Mesenchymal stem cell (in vitro differentiated cells and primary cell): ENCODE measurements around the gene SCGB1A1.

ENCODE experiments used
- DNase-seq: peaks from one replicate; pipeline ENCODE4 v3.0.0-alpha.2; 2013
- H2AFZ ChIP-seq: one replicate; pipeline ENCODE4 v1.6.1; 2013; ENCODE audit warnings: low read depth, mild to moderate bottlenecking, control low read depth, inconsistent platforms, low read length, moderate library complexity
- H2AK5ac ChIP-seq: 2 replicates; pipeline ENCODE4 v1.6.1; 2013; ENCODE audit warnings: low read length, moderate library complexity, mild to moderate bottlenecking, inconsistent platforms; ENCODE audit not compliant: severe bottlenecking
- H2BK120ac ChIP-seq: one replicate; pipeline ENCODE4 v1.6.1; 2013; ENCODE audit warnings: low read depth, mild to moderate bottlenecking, inconsistent platforms, low read length, moderate library complexity
- H2BK12ac ChIP-seq, 2 experiments: one replicate each; pipeline ENCODE4 v1.6.1; 2013; ENCODE audit warnings: inconsistent platforms in 2 of 2, low read length in 2 of 2, mild to moderate bottlenecking in 2 of 2, moderate library complexity in 2 of 2, control low read depth in 1 of 2
- H2BK15ac ChIP-seq: one replicate; pipeline ENCODE4 v1.6.1; 2013; ENCODE audit warnings: mild to moderate bottlenecking, low read depth, inconsistent platforms; ENCODE audit not compliant: poor library complexity, severe bottlenecking
- H2BK5ac ChIP-seq: 2 replicates; pipeline ENCODE4 v1.6.1; 2013; ENCODE audit warnings: low read depth, mild to moderate bottlenecking, low read length, control low read depth, inconsistent platforms; ENCODE audit not compliant: poor library complexity, severe bottlenecking
- H3K14ac ChIP-seq, 2 experiments: one replicate each; pipeline ENCODE4 v1.6.1; 2013; ENCODE audit warnings: inconsistent platforms in 2 of 2, low read length in 2 of 2, control low read depth in 1 of 2, mild to moderate bottlenecking in 1 of 2, moderate library complexity in 1 of 2
- H3K18ac ChIP-seq, 2 experiments: one replicate each; pipeline ENCODE4 v1.6.1; 2013; ENCODE audit warnings: inconsistent platforms in 2 of 2, low read length in 2 of 2, control low read depth in 1 of 2, low read depth in 1 of 2, mild to moderate bottlenecking in 1 of 2
- H3K23ac ChIP-seq, 2 experiments: one replicate each; pipeline ENCODE4 v1.6.1; 2013; ENCODE audit warnings: inconsistent platforms in 2 of 2, low read length in 2 of 2, mild to moderate bottlenecking in 2 of 2, moderate library complexity in 2 of 2, control low read depth in 1 of 2
- H3K27ac ChIP-seq: 2 replicates; pipeline ENCODE4 v1.5.1; 2013; ENCODE audit warnings: mild to moderate bottlenecking, moderate library complexity, low read length, control low read depth, inconsistent platforms; ENCODE audit not compliant: poor library complexity, severe bottlenecking
- H3K27me3 ChIP-seq, 2 experiments: 2 replicates each; pipeline versions ENCODE4 v1.6.1 to v1.7.0; 2013; ENCODE audit warnings: low read length in 2 of 2, mild to moderate bottlenecking in 2 of 2, moderate library complexity in 2 of 2, control low read depth in 1 of 2, inconsistent platforms in 1 of 2; ENCODE audit not compliant: control insufficient read depth in 1 of 2, insufficient read depth in 1 of 2
- H3K36me3 ChIP-seq, 2 experiments: 2 replicates each; pipeline versions ENCODE4 v1.6.1 to v1.7.0; 2013; ENCODE audit warnings: low read length in 2 of 2, control low read depth in 1 of 2, inconsistent platforms in 1 of 2, low read depth in 1 of 2, mild to moderate bottlenecking in 1 of 2; ENCODE audit not compliant: insufficient read depth in 2 of 2, control insufficient read depth in 1 of 2
- H3K4ac ChIP-seq, 2 experiments: one replicate each; pipeline ENCODE4 v1.6.1; 2013; ENCODE audit warnings: inconsistent platforms in 2 of 2, low read length in 2 of 2, mild to moderate bottlenecking in 2 of 2, moderate library complexity in 2 of 2, control low read depth in 1 of 2, low read depth in 1 of 2
- H3K4me1 ChIP-seq: 2 replicates; pipeline ENCODE4 v1.6.1; 2013; ENCODE audit warnings: low read depth, low read length, control low read depth; ENCODE audit not compliant: control insufficient read depth, insufficient read depth
- H3K4me2 ChIP-seq: 2 replicates; pipeline ENCODE4 v1.6.1; 2013; ENCODE audit warnings: low read length, mild to moderate bottlenecking, inconsistent platforms; ENCODE audit not compliant: poor library complexity, severe bottlenecking
- H3K4me3 ChIP-seq, 2 experiments: 2 replicates each; pipeline versions ENCODE4 v1.5.1 to v1.7.0; 2013; ENCODE audit warnings: low read length in 2 of 2, mild to moderate bottlenecking in 2 of 2, control low read depth in 1 of 2, low read depth in 1 of 2; ENCODE audit not compliant: insufficient read depth in 1 of 2
- H3K79me1 ChIP-seq: replicated peaks from 2 replicates; pipeline ENCODE4 v1.6.1; 2013; ENCODE audit warnings: mild to moderate bottlenecking, control low read depth, low read length, inconsistent platforms; ENCODE audit not compliant: poor library complexity, severe bottlenecking
- H3K9ac ChIP-seq: 2 replicates; pipeline ENCODE4 v1.7.0; 2013; ENCODE audit warnings: mild to moderate bottlenecking, low read length, moderate library complexity
- H3K9me3 ChIP-seq: 2 replicates; pipeline ENCODE4 v1.7.0; 2013; ENCODE audit warnings: mild to moderate bottlenecking, low read length; ENCODE audit not compliant: control insufficient read depth
- H4K8ac ChIP-seq: one replicate; pipeline ENCODE4 v1.6.1; 2013; ENCODE audit warnings: inconsistent platforms, mild to moderate bottlenecking, low read length, moderate library complexity
- H4K91ac ChIP-seq: one replicate; pipeline ENCODE4 v1.6.1; 2013; ENCODE audit warnings: mild to moderate bottlenecking, low read length, inconsistent platforms
- WGBS: methylation state at CpG from one replicate; pipeline ENCODE4 v1.1.7; 2013; ENCODE audit warnings: mixed read lengths; 5-methylcytosine and 5-hydroxymethylcytosine counted together

SCGB1A1 gene

DNA sequence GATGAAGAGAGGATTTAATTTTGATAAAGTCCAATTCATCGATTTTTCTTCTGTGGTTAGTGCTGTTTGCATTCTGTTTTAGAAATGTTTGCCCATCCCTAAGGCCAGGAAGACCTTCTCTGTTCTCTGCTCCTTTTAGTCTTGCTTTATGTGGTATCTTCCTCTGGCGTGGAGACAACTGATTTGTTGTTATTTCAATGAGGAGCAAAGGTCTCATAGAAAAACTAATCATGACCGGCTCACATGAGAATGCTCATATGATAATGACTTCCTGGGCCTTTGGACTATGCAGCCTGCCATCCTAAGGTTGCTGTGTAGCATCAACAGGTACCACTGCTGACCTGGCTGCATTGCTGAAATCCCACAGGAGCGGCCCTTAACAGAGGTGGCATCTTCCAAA lies 19.8 kb downstream of the SCGB1A1 start:
- peaks cover 13% of the 10 kb centered on the region for H3K4me1 ChIP-seq
- no peaks in the 10 kb centered on the region for H3K27me3 ChIP-seq
- H4K91ac ChIP-seq: no peak overlapping the region
- H3K4ac ChIP-seq: no peak overlapping the region
- no peak overlapping the region for H2AFZ ChIP-seq
- H4K8ac ChIP-seq: peak overlapping the region; percentile 41
- no peak overlapping the region for H2BK12ac ChIP-seq
- no peak overlapping the region for H3K18ac ChIP-seq
- DNase-seq: no peak
- no peak overlapping the region for H2BK15ac ChIP-seq
- no peaks in the 10 kb centered on the region for H3K9me3 ChIP-seq
- H2BK5ac ChIP-seq: no peak overlapping the region
- H3K79me1 ChIP-seq: no peaks in the 10 kb centered on the region
- H3K36me3 ChIP-seq: peaks cover 0 to 2% of the 10 kb centered on the region in 2 experiments
- 91% methylated on average over 4 of the region's 4 CpGs for WGBS
- no peak overlapping the region for H3K23ac ChIP-seq
- no peak overlapping the region for H3K4me2 ChIP-seq
- H2BK120ac ChIP-seq: no peak overlapping the region
- H3K27ac ChIP-seq: no peak overlapping the region
- H3K4me3 ChIP-seq: no peak overlapping the region
- H3K14ac ChIP-seq: no peak overlapping the region
- H3K9ac ChIP-seq: no peak overlapping the region
- no peak overlapping the region for H2AK5ac ChIP-seq

GRCh38 chr11:62439785-62440602 lies 21.2 kb downstream of the SCGB1A1 start:
- Histone ChIP-seq H2BK15ac (peak overlapping the region; percentile 6), H3K14ac (peak overlapping the region in 1 of 2 experiments; percentile 46), H3K27me3 (no peaks in the 10 kb centered on the region), H3K4me2 (peak overlapping the region; percentile 13), H3K36me3 (no peaks in the 10 kb centered on the region), H4K91ac (no peak overlapping the region), H3K27ac (no peak overlapping the region), H3K18ac (peak overlapping the region; percentile 25 to 60), H3K4ac (peak overlapping the region in 1 of 2 experiments; percentile 63), H3K23ac (peak overlapping the region in 1 of 2 experiments; percentile 67), H2AFZ (peak overlapping the region; percentile 59), H2BK5ac (no peak overlapping the region), H2AK5ac (peak overlapping the region; percentile 97), H3K4me3 (peak overlapping the region in 1 of 2 experiments; percentile 45), H3K4me1 (peaks cover 15% of the 10 kb centered on the region), H4K8ac (peak overlapping the region; percentile 73), H2BK120ac (no peak overlapping the region), H3K9ac (peak overlapping the region; percentile 80), H3K79me1 (no peaks in the 10 kb centered on the region), H2BK12ac (peak overlapping the region in 1 of 2 experiments; percentile 52), H3K9me3 (no peaks in the 10 kb centered on the region)
- DNase-seq: no peak
- 60% methylated on average over 20 of the region's 23 CpGs for WGBS

GRCh38 chr11:62443390-62444235 lies 24.8 kb downstream of the SCGB1A1 start:
- H2BK12ac ChIP-seq: peak overlapping the region in 1 of 2 experiments; percentile 10
- H2BK5ac ChIP-seq: peak overlapping the region; percentile 88
- no peaks in the 10 kb centered on the region for H3K9me3 ChIP-seq
- no peaks in the 10 kb centered on the region for H3K79me1 ChIP-seq
- 97% methylated on average over 15 of the region's 17 CpGs for WGBS
- H4K8ac ChIP-seq: no peak overlapping the region
- H2BK120ac ChIP-seq: no peak overlapping the region
- H4K91ac ChIP-seq: no peak overlapping the region
- H3K27me3 ChIP-seq: no peaks in the 10 kb centered on the region
- H3K36me3 ChIP-seq: no peaks in the 10 kb centered on the region
- H3K18ac ChIP-seq: no peak overlapping the region
- no peak for DNase-seq
- H3K27ac ChIP-seq: peak overlapping the region; percentile 78
- peak overlapping the region in 1 of 2 experiments; percentile 35 for H3K14ac ChIP-seq
- peak overlapping the region; percentile 97 for H3K9ac ChIP-seq
- H3K4me3 ChIP-seq: peak overlapping the region in 1 of 2 experiments; percentile 75
- H3K23ac ChIP-seq: no peak overlapping the region
- peak overlapping the region; percentile 55 for H3K4me2 ChIP-seq
- H3K4me1 ChIP-seq: peaks cover 15% of the 10 kb centered on the region
- H3K4ac ChIP-seq: no peak overlapping the region
- peak overlapping the region; percentile 93 for H2AK5ac ChIP-seq
- no peak overlapping the region for H2AFZ ChIP-seq
- H2BK15ac ChIP-seq: no peak overlapping the region
